ENCODE results near the gene ZNF267.
A peak's percentile ranks its signal among the peaks of the same experiment; 100 is the strongest.
"Not testable (repeated sequence)": the region's sequence is repeated elsewhere in the genome, so short reads cannot be mapped to it uniquely, and the experiment has no call there.

Gene ZNF267

GRCh38 chr16:31879937-31880321 is 6.3 kb downstream of the ZNF267 start:
- DNase-seq: no peak

- no peak for DNase-seq
These were observed 6.8 kb downstream of the ZNF267 start for GRCh38 chr16:31880322-31880979.

GRCh38 chr16:31886227-31886626 is 12.6 kb downstream of the ZNF267 start:
- no peak for DNase-seq

GRCh38 chr16:31888735-31889134 is 15.1 kb downstream of the ZNF267 start:
- DNase-seq: no peak

- not testable (repeated sequence) for DNase-seq
These were observed 18.5 kb downstream of the ZNF267 start for GRCh38 chr16:31892111-31892510.

GRCh38 chr16:31893824-31894223 is 20.2 kb downstream of the ZNF267 start:
- no peak for DNase-seq

- DNase-seq: no peak
These were observed 23.7 kb downstream of the ZNF267 start for GRCh38 chr16:31897283-31897682.

GRCh38 chr16:31899505-31899904 is 25.9 kb downstream of the ZNF267 start:
- DNase-seq: no peak

GRCh38 chr16:31904571-31904970 is 31.0 kb downstream of the ZNF267 start:
- DNase-seq: not testable (repeated sequence)

GRCh38 chr16:31913668-31914067 is 40.1 kb downstream of the ZNF267 start:
- peak; percentile 19 for DNase-seq

- no peak for DNase-seq
These were observed 42.5 kb downstream of the ZNF267 start for GRCh38 chr16:31916056-31916488.

- DNase-seq: no peak
These were observed 46.8 kb downstream of the ZNF267 start for GRCh38 chr16:31920373-31920772.

GRCh38 chr16:31951806-31952205 is 78.2 kb downstream of the ZNF267 start:
- not testable (repeated sequence) for DNase-seq

- not testable (repeated sequence) for DNase-seq
These were observed 78.6 kb downstream of the ZNF267 start for GRCh38 chr16:31952206-31952605.

GRCh38 chr16:31956221-31956620 is 82.6 kb downstream of the ZNF267 start:
- DNase-seq: not testable (repeated sequence)

GRCh38 chr16:31960186-31960910 is 86.7 kb downstream of the ZNF267 start:
- not testable (repeated sequence) for DNase-seq
